ENCODE measurements around the gene MYLK.

DNA sequence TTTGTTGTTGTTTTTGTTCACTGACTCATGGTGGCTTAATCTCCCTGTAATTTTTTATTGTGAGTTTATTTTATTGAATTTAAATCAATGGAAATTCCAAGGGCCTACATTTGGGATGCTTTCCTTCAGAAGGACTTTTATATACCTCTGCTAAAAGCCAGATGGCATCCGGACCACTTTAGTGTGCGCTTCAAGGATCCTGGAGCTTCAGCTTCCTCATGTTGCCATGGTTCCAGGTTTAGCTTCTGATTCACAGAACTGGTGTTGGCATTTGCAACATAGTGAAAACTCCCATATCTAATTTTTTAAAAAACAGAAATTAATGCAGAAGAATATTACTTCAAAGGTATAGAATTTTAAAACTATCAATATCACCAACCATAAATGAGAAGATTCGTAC lies 290.8 kb downstream of the MYLK start:
- TF ChIP-seq CTCF (conservative IDR thresholded peaks at IDR 0.05; ENCODE audit: low read length), result no peak
- no peak for TF ChIP-seq EZH2phosphoT487 (IDR thresholded peaks at IDR 0.05; ENCODE audit: borderline replicate concordance)

Measured in Loucy (cell line).